IPS-11a (cell line): Measurements from ENCODE around the gene CDK11A.
"Not testable (repeated sequence)": the region's sequence is repeated elsewhere in the genome, so short reads cannot be mapped to it uniquely, and the experiment has no call there.

Experiments
- H3K4me3 ChIP-seq: one replicate; pipeline ENCODE4 v1.5.1; 2013; ENCODE audit warnings: low read depth, low read length, control low read depth

CDK11A gene

GRCh38 chr1:1726088-1726487, 1.9 kb upstream of the CDK11A start:
- H3K4me3 ChIP-seq = not testable (repeated sequence)

DNA sequence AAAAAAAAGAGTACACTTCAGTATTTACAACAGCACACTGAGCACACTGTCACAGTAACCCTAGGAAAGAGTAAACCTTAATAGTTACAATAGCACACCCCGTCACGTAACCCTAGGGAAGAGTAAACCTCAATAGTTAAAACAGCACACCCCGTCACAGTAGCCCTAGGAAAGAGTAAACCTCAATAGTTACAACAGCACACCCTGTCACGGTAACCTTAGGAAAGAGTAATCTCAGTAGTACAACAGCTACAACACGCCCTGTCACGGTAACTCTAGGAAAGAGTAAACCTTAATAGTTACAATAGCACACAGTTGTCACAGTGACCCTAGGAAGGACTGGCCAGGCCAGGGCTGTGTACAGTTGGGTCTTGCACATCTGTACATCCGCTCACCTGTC, 3.0 kb downstream of the CDK11A start:
- no peak overlapping the region for H3K4me3 ChIP-seq

DNA sequence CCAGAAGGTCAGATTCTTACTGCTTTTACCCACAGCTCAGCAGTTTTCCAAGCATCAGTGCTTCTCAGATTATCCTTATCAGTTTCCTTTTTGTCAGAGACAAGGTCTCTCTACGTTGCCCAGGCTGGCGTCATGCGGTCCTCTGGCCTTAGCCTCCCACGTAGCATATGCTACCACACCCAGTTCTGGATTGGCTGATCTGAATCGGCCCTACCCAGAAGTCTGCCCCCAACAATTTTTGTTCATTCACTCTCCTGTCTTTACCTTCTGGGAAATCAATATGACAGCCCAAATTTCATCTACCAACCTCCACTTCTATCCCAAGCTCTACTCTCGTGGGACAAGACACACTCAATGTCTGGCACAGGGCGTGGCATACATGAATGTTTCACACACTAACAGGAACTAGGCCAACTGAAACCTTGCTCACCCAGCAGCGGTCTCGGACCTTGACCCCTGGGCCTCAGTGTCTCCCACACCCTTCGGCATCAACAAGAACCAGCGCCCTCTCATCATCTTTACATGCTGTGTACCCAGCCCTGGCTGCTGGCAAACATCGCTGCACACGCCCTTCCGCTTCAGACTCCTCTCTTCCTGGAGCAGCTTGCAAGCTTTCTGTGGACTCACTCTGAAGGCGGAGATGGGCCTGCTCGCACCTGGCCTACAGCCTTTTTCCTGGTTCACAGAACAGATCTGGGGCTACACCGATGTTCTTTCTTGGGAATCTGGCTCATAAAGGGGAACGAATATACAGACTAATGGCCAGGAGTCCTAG, 8.9 kb downstream of the CDK11A start:
- H3K4me3 ChIP-seq = not testable (repeated sequence)

DNA sequence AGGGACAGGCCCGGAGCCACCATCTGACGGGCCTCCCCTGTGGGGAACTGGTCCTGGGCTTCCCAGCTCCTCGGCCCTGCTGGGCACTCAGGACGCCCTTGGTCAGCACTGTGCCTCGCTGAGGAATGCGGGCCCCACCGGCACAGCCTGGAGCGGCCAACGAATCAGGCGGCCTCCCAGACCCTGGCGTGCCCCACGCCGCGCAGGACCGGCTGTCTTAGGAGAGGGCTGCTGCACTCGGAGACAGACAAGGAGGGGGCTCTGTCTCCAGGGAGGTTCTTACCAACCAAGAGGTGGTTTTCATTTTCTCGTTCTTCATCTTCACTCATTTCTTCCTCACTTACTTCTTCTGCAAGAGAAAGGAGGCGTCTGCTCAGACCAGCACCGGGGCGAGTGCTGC, 16.3 kb downstream of the CDK11A start:
- not testable (repeated sequence) for H3K4me3 ChIP-seq

GRCh38 chr1:1707241-1707640, 16.9 kb downstream of the CDK11A start:
- not testable (repeated sequence) for H3K4me3 ChIP-seq

- not testable (repeated sequence) for H3K4me3 ChIP-seq
Measured at GRCh38 chr1:1705623-1706022, 18.5 kb downstream of the CDK11A start.

- not testable (repeated sequence) for H3K4me3 ChIP-seq
Measured at GRCh38 chr1:1704284-1704957, 19.7 kb downstream of the CDK11A start.

- H3K4me3 ChIP-seq = no peak overlapping the region
Measured at GRCh38 chr1:1703796-1704195, 20.4 kb downstream of the CDK11A start.

DNA sequence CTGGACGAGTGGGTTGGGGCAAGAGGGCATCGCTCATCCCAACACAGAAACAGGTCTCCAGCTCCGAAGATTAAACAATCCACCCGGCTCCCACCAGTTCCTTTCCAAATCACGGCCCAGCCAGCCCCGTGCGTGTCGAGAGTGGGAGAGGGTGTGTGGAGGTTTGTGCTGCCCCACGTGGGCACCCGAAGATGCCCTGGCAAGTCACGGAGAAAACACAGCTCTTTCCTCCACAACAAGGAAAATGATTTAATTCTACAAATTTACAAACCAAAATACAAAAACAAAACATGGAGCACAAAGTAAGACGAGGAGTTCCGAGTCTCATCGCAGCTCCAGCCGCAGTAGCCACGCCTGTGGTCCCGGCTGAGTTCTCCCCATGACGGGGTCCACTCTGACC, 21.7 kb downstream of the CDK11A start:
- H3K4me3 ChIP-seq = not testable (repeated sequence)

DNA sequence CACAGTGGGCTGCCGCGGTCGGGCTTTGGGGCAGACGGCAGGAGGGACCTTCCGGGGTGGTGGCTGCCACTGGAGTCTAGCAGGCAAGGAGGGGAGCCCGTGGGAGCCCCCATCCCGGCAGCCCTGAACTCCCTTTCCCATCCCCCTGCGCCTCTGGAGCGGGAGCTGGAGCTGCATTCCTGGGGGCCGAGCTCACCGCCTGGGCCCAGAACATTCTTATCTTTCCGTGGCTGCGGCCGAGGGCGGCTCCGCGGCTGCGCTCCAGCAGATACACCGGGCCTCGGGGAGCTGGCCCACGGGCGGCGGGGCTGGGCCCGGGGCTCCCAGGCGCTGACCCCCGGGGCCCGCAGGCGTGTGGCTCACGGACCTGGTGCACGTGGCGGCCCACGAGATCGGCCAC, 23.6 kb downstream of the CDK11A start:
- H3K4me3 ChIP-seq = not testable (repeated sequence)

GRCh38 chr1:1700067-1700466, 24.1 kb downstream of the CDK11A start:
- H3K4me3 ChIP-seq = not testable (repeated sequence)

- H3K4me3 ChIP-seq = not testable (repeated sequence)
Measured at GRCh38 chr1:1699061-1699460, 25.1 kb downstream of the CDK11A start.

GRCh38 chr1:1697358-1698183, 26.6 kb downstream of the CDK11A start:
- H3K4me3 ChIP-seq = not testable (repeated sequence)

DNA sequence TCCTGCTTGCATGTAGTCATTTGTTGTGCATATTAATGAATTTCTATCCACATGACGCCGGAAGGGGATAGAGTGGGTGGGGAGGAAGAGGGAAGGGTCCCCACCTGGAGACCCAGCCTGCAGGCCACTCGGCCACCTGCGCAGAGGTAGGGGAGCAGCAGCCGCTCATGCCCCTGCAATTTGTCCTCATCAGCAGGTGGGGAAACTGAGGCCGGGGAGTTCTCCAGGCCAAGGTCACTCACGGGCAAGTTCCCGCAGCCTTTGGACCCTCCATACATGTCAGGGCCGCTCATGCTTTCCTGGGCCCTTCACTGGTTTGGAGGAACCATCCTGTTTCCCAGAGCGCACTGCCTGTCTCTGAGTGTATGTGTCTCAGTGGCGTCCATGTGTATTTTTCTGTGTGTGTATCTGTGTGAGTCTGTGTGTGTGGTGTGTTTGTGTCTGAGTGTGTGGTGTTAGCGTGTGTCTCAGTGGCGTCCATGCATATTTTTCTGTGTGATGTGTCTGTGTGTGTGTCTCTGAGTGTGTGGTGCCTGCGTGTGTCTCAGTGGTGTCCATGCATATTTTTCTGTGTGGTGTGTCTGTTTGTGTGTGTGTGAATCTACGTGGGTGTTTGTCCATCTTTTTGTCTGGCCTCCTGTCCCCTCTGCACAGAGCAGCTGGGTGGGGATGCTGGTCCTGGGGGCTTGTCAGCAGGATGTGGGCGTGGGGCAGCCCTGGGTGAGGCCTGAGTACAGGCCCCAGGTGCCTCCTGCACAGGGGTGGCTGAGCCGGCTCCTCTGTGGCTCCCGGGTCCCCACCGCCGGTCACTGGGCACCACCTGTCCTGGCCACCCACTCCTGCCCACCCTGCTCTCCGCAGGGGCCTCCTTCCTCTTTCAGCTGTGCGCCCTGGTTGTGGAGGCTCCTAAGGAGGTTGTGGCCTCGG, 27.5 kb downstream of the CDK11A start:
- not testable (repeated sequence) for H3K4me3 ChIP-seq

DNA sequence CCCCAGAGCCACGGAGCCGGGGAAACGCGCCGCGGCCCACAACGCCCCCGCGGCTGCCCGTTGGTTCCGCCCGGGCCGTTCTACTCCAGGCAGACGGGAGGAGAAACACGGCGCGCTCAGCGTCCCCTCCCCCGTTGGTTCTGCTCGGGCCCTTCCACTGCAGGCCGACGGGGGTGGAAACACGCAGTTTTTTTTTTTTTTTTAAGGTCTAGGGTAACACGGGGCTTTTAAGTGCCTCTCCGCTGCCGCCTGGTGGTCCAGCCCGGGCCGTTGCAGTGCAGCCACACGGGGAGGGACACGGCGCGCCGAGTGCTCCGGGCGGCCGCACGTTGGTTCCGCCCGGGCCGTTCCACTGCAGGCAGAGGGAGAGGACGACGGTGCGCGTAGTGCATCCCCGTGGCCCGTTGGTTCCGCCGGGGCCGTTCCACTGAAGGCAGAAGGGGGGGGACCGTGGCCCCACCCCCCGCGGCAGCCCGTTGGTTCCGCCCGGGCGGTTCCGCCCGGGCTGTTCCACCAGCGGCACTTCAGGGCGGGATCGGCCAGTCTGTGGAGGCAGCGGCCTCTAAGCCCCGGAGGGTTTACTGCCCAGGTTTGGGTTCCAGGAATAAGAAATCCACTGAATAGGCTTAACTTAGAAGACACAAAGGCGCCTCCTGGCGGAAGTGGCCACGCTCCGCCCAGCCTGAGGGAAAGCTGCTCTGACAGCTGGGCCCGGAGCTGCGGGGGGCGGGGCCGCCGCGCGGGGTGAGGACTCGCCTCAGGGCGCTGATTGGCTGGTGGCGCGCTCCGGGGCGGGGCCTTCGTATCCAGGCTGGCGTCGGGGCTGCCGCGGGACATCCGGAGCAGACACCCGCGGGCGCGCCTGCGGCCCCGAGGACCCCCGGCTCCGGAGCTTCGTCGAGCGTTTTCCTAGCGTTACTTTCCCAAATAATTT, 31.2 kb downstream of the CDK11A start, which contains the start of gene SLC35E2B:
Gene SLC35E2B (minus strand): TSS at position 82 of the 934 bp plus-strand sequence. CDS start 16,096 bp downstream, outside the sequence.
- peak within 1 kb of the TSS; percentile 63 for H3K4me3 ChIP-seq

DNA sequence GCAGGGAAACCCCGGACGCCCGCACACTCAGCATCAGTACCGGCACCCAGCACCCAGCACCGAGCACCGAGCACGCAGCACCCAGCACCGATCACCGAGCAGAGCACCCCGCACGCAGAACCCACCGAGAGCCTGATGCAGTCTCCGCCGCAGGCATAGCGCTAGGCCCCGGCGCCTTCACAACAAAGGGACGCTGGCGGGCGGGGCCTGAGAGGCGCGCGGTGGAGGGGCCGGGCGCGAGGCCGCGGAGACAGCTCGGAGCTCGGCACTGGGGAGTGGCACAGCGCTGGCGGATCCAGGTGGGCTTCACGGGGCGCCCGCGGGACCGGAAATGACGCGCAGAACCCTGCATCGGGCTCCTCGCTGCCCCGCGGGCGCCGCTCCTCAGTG, 31.8 kb downstream of the CDK11A start:
- H3K4me3 ChIP-seq = peak overlapping the region; percentile 63

- not testable (repeated sequence) for H3K4me3 ChIP-seq
Measured at GRCh38 chr1:1691443-1691842, 32.7 kb downstream of the CDK11A start.

DNA sequence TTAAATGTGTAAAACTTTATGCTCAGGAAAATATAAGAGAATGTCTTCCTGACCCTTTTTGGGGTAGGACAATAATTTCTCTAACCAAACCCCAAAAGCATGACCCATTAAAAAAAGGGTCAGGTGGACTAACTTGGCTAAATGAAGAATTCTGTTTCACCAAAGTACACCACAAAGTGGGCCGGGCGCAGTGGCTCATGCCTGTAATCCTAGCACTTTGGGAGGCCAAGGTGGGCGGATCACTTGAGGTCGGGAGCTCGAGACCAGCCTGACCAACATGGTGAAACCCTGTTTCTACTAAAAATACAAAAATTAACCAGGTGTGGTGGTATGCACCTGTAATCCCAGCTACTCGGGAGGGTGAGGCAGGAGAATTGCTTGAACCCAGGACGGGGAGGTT, 34.6 kb downstream of the CDK11A start:
- H3K4me3 ChIP-seq = not testable (repeated sequence)

- H3K4me3 ChIP-seq = no peak overlapping the region
Measured at GRCh38 chr1:1687846-1688245, 36.3 kb downstream of the CDK11A start.
